SKM-1 (cell line): ENCODE measurements around the gene ENC1.
A peak's percentile ranks its signal among the peaks of the same experiment; 100 is the strongest.

Source experiments
- DNase-seq: peaks from one replicate; lab custom pipeline; 2025; ENCODE audit not compliant: unreplicated experiment; lab: John Stamatoyannopoulos, UW

The ENC1 gene

GRCh38 chr5:74633695-74634094, 6.8 kb downstream of the ENC1 start:
- no peak for DNase-seq

GRCh38 chr5:74632947-74633356, 7.6 kb downstream of the ENC1 start:
- DNase-seq = no peak

- DNase-seq = peak; percentile 89
Measured at GRCh38 chr5:74631081-74631953, 9.2 kb downstream of the ENC1 start.

- no peak for DNase-seq
Measured at GRCh38 chr5:74630453-74631066, 10.0 kb downstream of the ENC1 start.

GRCh38 chr5:74629326-74629725, 11.2 kb downstream of the ENC1 start:
- DNase-seq = no peak

GRCh38 chr5:74628359-74628758, 12.2 kb downstream of the ENC1 start:
- no peak for DNase-seq

- no peak for DNase-seq
Measured at GRCh38 chr5:74627646-74628279, 12.8 kb downstream of the ENC1 start.

- no peak for DNase-seq
Measured at GRCh38 chr5:74626386-74627222, 13.9 kb downstream of the ENC1 start.

- no peak for DNase-seq
Measured at GRCh38 chr5:74625742-74626241, 14.7 kb downstream of the ENC1 start.

- DNase-seq = no peak
Measured at GRCh38 chr5:74624931-74625505, 15.5 kb downstream of the ENC1 start.

- no peak for DNase-seq
Measured at GRCh38 chr5:74624501-74624900, 16.0 kb downstream of the ENC1 start.

- DNase-seq = no peak
Measured at GRCh38 chr5:74623748-74624408, 16.6 kb downstream of the ENC1 start.

- no peak for DNase-seq
Measured at GRCh38 chr5:74623006-74623611, 17.4 kb downstream of the ENC1 start.

GRCh38 chr5:74622122-74622521, 18.4 kb downstream of the ENC1 start:
- no peak for DNase-seq

- no peak for DNase-seq
Measured at GRCh38 chr5:74621492-74621891, 19.0 kb downstream of the ENC1 start.

- no peak for DNase-seq
Measured at GRCh38 chr5:74619308-74619707, 21.2 kb downstream of the ENC1 start.

GRCh38 chr5:74618106-74618505, 22.4 kb downstream of the ENC1 start:
- no peak for DNase-seq

- DNase-seq = no peak
Measured at GRCh38 chr5:74617202-74617601, 23.3 kb downstream of the ENC1 start.

GRCh38 chr5:74616236-74617146, 24.0 kb downstream of the ENC1 start:
- no peak for DNase-seq
